Measurements from ENCODE around the gene HABP2.

HABP2 gene

DNA sequence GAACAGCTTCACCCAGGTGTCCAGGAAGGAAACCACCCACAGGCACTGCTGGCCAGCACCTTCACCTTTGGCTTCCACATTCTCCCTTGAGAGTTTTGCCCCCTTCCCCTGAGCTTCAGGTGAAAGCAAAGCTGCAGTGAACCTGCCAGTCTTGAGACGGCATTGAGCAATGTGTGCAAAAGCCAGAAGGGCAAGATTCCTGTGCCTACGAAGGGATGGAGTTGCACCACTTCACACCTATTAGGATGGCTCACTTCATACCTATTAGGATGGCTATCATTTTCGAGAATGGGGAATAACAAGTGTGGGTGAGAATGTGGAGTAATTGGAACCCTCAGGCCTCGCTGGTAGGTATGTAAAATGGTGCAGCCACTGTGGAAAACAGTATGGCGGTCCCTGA is 7.2 kb downstream of the HABP2 start:
- no peak for DNase-seq

DNA sequence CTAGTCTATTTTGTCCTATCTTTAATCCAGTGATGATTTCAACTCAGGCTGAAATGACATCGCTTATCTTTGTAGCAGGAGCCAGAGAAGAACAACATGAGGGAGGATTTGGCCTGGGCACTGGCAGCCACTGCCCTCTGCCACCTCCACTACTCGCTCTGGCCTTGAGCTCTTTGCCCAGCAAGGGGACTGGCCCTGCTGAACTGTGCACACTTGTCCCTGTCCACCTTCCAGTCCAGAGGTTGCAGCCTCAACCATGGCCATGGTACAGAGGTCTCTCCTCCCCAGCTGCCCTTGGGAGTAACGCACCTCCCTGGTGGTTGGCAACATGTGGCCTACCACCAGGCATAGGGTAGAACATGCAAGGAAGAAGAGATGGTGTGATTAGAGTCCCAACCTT is 8.4 kb downstream of the HABP2 start:
- no peak for DNase-seq

DNA sequence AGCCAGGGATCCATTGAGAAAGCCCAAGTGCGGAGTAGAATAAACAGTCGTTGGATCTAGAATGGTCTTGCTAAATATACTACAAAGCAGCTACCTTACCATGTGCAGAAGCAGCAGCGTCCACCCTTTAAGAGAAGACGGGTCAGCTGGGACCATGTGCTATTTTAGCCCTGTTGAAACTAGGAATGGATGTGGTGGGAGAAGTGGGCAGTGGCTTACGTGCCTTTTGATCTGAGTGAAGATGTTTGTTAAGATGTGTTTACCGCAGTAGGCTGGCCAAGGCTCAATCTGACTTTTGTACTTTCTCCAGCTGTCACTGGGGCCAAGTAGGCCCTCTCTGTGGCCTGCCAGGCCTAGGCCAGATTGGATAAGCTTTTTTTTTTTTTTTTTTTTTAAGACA is 9.2 kb downstream of the HABP2 start:
- no peak for DNase-seq

DNA sequence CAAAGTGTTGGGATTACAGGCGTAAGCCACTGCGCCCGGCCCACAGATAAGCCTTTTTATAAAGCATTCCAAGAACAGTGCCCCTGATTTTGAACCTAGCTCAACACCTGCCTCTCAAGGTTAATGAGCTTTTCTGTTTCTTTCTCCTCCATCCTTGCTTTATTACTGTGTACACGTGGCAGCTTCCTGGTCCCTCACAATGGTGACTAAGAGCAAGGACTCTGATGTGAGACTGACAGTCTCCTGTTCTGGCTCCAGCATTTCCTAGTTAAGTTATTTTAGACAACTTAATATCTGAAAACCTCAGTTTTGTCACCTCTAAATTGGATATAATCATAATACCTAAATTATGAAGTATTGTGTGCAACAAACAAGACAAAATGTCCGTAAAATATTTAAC is 9.9 kb downstream of the HABP2 start:
- DNase-seq = no peak

DNA sequence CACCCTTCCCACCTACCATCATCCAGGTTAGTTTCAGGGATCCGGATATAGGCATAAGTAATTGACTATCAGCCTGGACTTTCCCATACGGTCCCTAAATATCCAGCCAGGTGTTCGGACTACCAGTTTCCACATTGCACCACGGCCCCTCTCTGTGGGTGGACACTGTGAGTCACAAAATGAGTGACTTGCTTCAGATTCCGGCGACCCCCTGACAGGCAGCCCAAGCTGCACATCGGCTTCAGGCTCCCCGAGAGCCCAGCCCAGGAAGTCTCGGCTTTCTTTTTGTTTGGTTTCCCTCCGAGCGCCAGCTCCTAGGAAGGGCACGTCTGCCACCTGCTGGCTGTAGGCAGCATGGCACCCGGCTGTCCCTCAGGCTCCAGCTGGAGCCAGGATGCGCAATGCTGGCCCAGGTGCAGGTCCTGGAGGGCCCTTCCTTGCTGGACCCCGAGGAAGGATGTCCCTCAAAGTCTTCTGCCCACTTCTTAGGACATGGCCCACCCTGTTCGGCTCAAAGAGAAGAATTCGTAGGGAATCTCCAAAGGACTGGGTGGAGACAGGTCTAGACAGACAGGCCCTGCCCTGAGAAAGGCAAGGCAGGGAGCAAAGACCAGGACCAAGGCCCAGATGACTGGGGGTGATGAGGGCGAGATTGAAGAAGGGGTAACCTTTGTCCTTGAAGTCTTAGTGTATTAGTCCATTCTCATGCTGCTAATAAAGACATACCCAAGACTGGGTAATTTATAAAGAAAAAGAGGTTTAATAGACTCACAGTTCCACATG is 10.6 kb downstream of the HABP2 start:
- DNase-seq = peak; percentile 50

DNA sequence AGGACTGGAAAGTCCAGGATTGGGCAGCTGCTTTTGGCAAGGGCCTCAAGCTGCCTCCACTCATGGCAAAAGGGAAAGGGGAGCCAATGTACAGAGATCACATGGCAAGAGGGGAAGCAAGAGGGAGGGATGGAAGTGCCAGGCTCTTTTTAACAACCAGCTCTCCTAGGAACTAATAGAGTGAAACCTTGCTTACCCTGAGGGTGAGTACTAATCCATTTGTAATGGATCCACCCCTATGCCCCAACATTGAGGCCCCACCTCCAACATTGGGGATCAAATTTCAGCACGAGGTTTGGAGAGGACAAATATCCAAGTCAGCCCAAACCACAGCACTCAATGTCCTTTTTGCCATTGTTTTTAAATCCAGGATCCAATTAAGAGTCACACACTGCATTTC is 12.5 kb downstream of the HABP2 start:
- DNase-seq = no peak

DNA sequence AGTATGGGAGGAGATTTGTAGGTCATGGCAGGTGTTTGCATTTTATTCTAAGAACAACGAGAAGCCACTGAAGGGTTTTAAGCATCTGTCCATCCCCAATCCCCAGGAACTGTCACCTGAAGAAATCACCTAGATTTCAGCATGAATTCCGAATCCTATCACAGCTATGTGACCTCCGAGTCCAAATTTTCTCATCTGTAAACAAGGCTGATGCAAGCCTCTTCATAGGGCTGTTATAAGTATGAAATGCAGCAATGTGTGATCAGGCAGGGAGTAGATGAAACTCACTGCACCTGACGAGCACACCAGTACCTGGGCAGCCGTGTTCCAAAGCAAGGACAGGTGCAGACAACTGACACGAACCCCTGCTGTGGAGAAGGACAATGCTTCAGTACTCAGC is 14.0 kb downstream of the HABP2 start:
- no peak for DNase-seq

DNA sequence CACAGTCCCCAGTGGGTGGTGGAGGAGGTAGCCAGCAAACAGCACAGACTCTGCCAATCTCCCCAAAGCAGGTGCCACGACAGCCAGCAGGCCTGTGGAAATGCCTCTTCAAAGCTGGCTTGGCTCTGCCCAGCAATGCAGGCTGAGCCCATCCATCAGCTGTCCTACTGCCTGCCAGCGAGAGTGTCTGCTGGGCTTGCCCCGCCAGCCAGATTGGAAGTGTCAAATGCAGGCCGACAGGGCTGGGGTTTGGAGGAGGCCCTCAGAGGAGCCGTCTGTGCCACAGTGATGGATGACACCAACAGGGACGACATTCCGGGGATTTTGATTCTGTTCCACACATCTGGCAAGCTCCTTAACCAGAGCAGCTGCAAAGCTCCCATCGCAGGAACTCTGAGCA is 16.7 kb downstream of the HABP2 start:
- DNase-seq = no peak

DNA sequence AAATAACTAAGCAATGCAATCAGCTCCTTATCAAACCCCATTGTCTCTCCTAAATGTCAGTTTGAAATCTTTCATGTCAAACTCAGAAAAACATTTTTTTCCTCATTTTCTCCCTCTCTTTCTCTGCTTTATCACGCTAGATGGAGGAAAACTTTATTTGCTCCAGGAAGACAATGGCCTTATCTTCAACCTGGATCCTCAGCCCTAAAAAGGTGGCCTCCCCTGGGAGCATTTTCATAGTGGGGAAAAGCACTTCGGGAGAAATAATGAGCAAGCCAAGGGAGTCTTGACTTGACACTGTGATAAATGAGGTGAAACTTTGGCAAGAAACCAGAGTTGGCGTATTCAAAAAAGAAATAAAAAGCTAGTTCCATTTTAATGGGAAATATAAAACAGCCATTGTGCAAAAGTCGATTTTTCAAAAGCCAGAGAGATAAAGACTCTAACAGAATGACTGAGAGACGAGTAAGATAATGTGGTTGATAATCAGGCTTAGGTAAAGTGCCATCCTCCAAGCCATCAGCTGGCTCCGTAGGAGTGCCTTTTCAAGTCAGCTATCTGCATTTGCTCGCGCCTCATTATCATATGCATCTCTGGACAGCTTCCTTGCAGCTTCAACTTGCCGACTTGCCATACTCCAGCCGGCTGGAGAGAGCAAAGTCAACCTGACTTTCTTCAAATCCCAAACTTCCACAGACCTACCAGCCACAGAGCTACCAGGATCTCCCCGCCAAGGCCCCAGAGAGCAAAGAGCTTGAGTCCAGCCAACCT is 19.9 kb downstream of the HABP2 start:
- DNase-seq = no peak

DNA sequence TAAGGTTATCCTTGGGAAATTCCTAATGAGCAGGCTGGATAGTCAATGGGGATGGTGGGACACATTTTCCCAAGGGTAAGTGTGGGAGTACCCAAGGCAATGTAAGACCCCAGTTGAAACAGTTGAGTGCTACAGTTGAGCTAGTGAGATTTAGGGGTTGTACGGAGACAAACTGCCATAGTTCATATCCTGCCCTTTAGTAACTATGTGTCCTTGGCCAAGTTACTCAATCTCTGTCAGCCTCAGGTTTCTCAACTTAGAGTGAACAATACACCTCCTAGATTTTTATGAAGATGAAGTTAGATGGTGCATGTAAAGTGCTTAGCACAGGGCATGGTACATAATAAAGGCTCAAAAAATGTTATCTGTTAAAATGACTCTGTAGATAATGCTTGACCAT is 20.5 kb downstream of the HABP2 start:
- DNase-seq = no peak

DNA sequence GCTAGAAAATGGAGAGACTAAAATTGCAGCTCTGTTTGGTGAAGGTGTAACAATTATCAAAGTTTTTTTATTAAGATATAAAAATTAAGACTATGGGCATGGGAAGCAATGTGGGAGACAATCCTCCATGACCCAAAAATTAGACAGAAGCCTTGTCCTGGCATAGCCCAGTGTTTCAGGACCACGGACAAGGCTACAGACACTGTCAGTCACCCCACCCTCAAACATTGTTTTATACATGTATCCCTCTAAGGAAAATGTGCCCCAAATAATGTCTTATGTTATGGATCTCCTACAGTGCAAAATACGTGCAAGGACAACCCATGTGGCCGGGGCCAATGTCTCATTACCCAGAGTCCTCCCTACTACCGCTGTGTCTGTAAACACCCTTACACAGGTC is 24.0 kb downstream of the HABP2 start:
- DNase-seq = no peak

DNA sequence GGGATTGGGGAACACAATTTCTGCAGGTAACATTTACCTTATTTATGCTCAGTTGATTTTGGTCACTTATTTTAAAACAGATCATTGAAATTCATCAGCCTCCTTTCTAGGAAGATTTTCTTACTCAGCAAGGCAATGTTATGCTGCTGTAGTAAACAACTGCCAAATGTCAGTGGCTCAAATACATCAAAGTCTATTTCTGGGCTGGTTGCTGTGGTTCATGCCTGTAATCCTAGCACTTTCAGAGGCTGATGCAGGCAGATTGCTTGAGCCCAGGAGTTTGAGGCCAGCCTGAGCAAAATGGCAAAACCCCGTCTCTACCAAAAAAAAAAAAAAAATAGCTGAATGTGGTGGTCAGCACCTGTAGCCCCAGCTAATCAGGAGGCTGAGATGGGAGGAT is 25.9 kb downstream of the HABP2 start:
- DNase-seq = no peak

DNA sequence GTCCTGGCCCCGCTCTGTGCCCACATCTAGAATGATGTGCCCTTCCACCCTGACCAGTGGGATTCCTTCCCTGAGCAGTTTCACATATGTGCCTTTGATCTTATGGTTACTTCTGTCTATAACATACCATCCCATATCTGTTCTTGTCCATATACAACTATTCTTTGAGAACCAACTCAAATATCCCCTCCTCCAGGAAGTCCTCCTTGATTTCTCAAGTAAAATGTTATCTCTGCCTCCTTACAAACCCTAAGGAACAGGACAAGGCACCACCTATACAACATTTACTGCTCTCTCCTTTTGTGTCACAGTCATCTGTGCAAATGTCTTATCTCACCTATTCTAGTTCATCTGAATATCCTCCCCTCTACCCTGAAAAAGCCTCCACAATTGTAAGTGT is 28.2 kb downstream of the HABP2 start:
- no peak for DNase-seq

DNA sequence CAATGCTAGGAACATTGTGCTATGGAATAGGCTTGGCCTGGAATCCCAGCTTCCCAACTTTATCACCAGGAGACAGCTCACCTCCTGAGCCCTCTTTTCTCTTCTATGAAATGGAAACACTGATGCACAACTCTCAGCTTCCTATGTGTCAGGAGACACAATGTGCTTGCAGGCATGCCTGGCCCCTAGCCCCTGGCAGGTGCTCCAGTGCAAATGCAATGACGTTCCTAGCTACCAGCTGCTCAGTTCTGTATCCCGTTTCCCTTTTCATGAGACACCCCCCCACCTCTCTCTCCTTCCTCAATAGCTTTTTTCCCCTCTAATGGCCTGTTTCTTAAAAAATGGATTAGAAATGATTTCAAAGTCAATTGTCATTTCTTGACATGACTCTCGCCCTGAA is 30.7 kb downstream of the HABP2 start:
- no peak for DNase-seq

DNA sequence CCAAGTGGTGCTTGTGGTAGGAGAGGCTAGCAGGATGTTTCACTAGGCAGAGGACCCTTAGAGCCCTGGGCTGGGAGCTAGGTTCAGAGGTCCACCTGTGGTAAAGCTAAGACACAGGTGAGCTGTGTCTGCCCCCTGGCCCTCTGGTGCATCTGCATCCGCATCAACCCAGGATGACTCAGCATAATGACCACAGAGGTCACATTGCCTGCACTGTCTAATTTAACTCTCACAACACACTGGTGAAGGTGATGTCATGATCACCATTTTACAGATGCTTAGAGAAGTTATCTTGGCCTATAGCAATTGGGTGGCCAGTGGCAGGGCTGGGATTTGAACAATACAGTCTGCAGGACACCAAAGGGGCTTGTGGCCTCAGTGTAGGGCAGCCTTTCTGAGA is 33.1 kb downstream of the HABP2 start:
- no peak for DNase-seq

DNA sequence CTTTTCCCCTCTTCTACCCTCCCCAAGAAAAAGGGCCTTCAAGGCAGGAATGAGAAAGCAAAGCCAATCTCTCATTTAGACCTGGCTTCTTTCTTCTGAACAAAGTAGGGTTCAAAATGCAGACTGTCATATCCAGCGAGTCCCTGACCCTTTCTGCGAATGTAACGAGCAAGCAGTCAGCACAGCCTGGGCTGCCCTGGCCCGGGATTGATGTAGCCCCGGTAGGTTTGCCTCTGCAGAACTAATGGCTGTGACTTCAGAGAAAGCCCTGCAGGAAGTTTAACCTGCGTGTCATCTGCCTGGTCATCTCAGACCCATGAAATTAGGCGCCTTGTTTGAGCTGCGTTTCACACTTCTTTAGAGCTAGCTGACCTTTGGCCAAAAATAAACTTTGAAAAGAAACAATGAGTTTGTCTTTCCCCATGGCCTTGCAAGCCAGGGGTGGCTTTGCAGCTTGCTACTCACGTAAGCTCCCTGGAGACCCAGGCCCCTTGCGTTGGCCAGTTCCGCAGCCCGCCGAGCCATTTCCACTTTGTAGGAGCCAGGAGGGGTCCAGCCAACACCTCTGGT is 36.4 kb downstream of the HABP2 start:
- no peak for DNase-seq

DNA sequence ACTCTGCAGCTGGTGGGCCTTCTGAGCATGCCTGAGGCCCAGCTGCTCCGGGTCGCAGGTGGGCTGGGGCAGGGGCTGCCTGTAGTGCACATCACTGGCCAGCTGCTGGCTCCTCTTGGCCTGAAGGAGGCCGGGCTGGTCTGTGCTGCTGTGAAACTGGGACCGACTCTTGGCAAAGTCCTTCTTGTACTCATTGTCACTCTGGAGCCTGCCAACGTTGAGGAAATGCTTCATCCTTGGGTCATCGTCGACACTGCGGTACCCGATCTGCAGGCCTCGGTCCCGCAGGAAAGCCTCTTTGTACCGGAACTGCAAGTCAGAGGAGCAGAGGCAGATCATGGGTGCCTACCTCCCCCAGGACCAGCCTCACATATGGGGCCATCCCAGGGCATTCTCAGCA is 37.7 kb downstream of the HABP2 start:
- no peak for DNase-seq

DNA sequence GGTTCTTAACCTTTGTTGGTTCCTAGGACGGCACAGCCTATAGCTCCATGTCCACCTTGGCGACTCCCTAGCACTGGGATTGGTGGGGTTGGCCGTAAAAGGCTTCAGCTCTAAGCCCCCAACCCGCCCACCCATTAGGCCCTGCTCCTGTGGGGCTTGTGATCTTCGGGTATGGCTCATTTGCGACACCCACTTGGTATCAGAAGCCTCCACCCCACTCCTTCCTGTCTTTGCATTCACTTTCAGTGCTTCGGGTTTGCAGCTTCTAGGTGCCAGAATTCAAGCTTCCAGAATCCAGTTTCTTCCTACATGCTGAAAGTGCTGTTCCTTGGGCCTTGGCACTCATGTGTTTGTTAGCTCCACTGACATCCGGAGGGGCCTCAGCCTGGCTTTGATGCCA is 39.5 kb downstream of the HABP2 start:
- DNase-seq = no peak

DNA sequence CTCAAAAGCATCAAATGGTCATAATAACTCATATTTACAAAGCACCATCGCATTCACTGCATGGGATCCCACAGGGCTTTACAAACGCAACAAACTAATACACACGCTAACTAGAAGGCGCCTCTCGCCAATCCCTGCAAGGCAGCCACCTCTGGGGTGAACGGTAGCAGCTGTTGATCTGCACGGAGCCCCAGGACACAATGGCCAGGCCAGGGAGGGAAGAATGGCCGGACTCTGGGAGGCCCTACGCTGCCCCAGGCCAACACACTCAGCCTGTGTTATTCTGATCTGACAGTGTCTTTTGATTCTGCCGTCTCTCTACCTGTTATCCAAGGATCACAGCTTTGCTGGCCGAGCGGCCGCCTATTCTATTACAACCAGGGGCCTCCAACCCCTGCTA is 41.8 kb downstream of the HABP2 start:
- no peak for DNase-seq

DNA sequence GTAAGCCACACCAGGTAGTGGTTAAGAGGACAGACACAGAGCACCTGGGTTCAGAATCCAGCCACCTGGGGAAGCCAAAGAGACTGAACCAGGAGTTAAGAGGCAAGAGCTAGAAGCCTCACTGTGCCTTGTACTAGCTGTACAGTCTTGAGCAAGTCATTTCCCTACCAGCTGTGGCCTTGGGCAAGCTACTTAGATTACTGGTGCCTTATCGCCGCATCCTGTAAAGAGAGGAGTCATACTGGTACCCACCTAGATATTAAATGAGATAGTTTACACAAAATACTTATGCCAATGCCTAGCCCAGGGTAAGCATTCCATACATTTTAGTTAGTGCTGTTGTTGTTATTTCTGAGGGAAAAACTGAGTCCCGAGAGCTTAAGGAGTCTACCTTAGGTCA is 47.7 kb downstream of the HABP2 start:
- DNase-seq = no peak

DNA sequence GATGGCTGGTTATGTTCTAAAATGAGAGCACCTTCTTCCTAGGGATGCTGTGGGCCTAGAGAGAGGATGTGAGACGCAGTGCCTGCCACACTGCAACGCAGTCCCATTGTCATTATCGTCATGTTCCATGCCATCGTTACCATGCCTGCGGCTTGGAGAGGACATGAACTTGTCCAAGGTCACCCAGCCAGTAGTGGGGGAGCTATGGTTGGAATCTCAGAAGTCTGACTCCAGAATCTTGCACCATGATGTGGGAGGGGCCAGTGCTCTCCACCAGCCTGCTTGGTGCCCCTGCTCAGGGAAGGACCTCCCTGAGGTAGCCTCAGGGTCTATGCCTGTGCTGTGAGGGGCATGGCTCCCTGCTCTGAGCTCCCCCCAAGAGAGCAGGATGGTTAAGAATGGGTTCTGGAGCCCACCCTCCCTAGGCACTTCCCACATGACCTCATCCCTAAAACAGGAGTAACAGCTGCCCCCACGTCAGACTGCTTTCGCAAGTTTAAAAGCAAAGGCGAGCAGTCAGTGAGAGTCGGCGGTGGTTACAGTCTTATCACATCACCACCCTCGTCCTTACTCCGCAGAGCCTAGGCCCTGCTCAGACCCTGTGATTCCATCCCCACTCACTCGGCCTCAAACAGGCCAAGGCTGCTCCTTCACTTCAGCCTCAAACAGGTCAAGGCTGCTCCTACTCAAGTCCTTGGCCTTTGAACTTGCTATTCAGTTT is 50.4 kb downstream of the HABP2 start:
- DNase-seq = no peak

DNA sequence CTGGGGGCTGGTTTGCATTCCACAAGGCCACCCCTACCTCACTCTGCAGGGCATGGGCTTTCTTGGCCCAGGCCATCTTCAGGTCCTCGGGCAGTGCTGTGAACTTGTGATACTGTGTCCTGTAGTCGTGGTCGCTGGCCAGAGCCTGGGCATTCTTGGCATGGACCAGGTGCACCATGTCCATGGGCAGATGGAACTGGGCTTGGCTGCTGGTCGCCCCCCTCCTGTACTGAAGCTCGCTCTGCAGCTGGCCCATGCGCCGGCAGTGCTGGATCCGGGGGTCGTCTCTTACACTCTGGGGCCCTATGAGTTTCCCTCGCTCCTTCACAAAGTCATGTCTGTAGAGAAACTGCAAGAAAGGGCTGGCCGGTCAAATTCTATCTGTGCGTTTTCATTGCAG is 51.7 kb downstream of the HABP2 start:
- no peak for DNase-seq

DNA sequence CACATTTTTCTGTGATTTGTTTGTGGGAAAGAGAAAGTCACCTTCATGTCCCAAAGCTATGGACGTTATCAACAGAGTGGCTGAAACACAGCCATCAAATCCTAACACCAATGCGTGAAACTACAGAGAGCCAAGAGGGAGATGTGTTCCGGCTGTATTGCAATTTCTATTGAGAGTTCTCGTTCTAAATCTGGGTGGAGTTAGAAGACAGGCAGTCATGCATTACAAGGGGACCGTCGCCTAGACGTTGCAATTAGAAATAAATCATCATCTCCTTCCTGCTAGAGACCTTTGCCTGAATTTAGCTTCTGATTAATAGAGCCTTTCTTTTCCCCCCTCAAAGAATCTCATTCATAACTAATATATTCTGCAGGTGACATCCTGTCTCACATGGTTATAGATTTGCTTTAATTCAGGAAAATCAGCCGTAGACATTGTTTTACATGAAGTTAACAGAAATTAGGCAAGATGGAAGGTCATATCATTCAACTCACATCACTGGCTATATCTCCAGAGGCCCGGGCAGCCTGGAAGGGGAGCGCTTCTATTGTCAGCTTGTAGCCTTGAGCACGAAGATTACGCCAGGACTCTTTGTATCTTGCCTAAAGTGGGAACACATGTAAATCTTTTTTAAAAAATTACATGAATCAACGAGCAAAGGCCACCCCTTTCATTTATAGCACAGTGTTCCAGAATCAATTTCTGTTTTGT is 52.6 kb downstream of the HABP2 start:
- DNase-seq = no peak
